HepG2 (cell line): Measurements from ENCODE around the gene FCER1G. TPM values are rescaled to one million over a fixed set of nuclear protein-coding genes. Genes with fewer than 3 reads are reported as not detected.
A peak's percentile ranks its signal among the peaks of the same experiment; 100 is the strongest.

Experiments
- AFF4 ChIP-seq: sonication (generic); formaldehyde crosslinking; IDR thresholded peaks from 2 replicates; pipeline ENCODE4 v1.4.0; 2020; ENCODE audit warnings: missing genetic modification reagents
- DDIT3 ChIP-seq: sonication (generic); formaldehyde crosslinking; IDR thresholded peaks from 2 replicates; pipeline ENCODE4 v1.4.0; 2020; ENCODE audit warnings: mild to moderate bottlenecking, missing genetic modification reagents
- DPF2 ChIP-seq: sonication (generic); formaldehyde crosslinking; IDR thresholded peaks from 2 replicates; pipeline ENCODE4 v1.4.0; 2020; ENCODE audit warnings: mild to moderate bottlenecking, low read depth, missing genetic modification reagents, borderline replicate concordance
- DZIP1 ChIP-seq: sonication (generic); formaldehyde crosslinking; IDR thresholded peaks from 2 replicates; pipeline ENCODE4 v1.5.0; 2020; ENCODE audit warnings: mild to moderate bottlenecking, missing genetic modification reagents
- HMGXB3 ChIP-seq: sonication (generic); formaldehyde crosslinking; IDR thresholded peaks from 2 replicates; pipeline ENCODE4 v1.4.0; 2020; ENCODE audit warnings: missing genetic modification reagents, borderline replicate concordance
- RBM22 ChIP-seq: fragments of 200-400 bp; formaldehyde crosslinking; optimal IDR thresholded peaks from 2 replicates; pipeline ENCODE3; 2017; ENCODE audit warnings: mild to moderate bottlenecking, low read length, moderate library complexity
- SMAD3 ChIP-seq: sonication (generic); formaldehyde crosslinking; IDR thresholded peaks from 2 replicates; pipeline ENCODE4 v1.4.0; 2020; ENCODE audit warnings: missing genetic modification reagents
- SP4 ChIP-seq: sonication (generic); formaldehyde crosslinking; IDR thresholded peaks from 2 replicates; pipeline ENCODE4 v1.8.1; 2023; ENCODE audit warnings: mild to moderate bottlenecking, missing genetic modification reagents
- SRY ChIP-seq: sonication (generic); formaldehyde crosslinking; IDR thresholded peaks from 2 replicates; pipeline ENCODE4 v1.8.0; 2022; ENCODE audit warnings: mild to moderate bottlenecking, missing genetic modification reagents
- ZBTB38 ChIP-seq: sonication (generic); formaldehyde crosslinking; IDR thresholded peaks from 2 replicates; pipeline ENCODE4 v1.5.1; 2020; ENCODE audit warnings: mild to moderate bottlenecking, missing genetic modification reagents
- ZMYM4 ChIP-seq: sonication (generic); formaldehyde crosslinking; IDR thresholded peaks from 2 replicates; pipeline ENCODE4 v1.8.1; 2023; ENCODE audit warnings: mild to moderate bottlenecking, missing genetic modification reagents
- ZNF589 ChIP-seq: sonication (generic); formaldehyde crosslinking; conservative IDR thresholded peaks from 2 replicates; pipeline ENCODE4 v1.8.0; 2022; ENCODE audit warnings: mild to moderate bottlenecking, moderate library complexity, missing genetic modification reagents
- ZNF747 ChIP-seq: sonication (generic); formaldehyde crosslinking; IDR thresholded peaks from 2 replicates; pipeline ENCODE4 v1.8.1; 2023; ENCODE audit warnings: missing genetic modification reagents, mild to moderate bottlenecking, borderline replicate concordance
- polyA plus RNA-seq, 8 experiments: library from polyadenylated mRNA; depleted of rRNA in 3 of 8; stranded (reverse) in 7 of 8; unstranded in 1 of 8; fragments of >200 nt; fragmentation: Illumina TruSeq in 4 of 8; extraction: Trizol in 4 of 8; gene quantifications; 2 replicates each; pipeline versions ENCODE4 v1.2.1 to v1.2.3, GENCODE V29; 2011 to 2016; ENCODE audit warnings: low read depth in 4 of 8, missing spikeins in 1 of 8, mixed read lengths in 1 of 8; ENCODE audit not compliant: insufficient read depth in 1 of 8
- total RNA-seq, 5 experiments: library from RNA; depleted of rRNA; stranded (reverse); fragments of >200 nt; fragmentation: Illumina TruSeq; extraction: Trizol; gene quantifications; 2 replicates each; pipeline ENCODE4 v1.2.3, GENCODE V29; 2016; ENCODE audit warnings: low read depth in 1 of 5

FCER1G gene
- total and polyA plus RNA-seq, 2 of the 13 experiments (the other 11 are each of a cell fraction or from before 2014, with no cell fraction given): 1.3 to 6.4 TPM

- TF ChIP-seq SRY (CRISPR knock-in tag) (peak; percentile 54; the same call in 1 of the 2 replicates), RBM22 (peak; percentile 92), DDIT3 (CRISPR knock-in tag) (no peak), HMGXB3 (peak; percentile 22; the same call in 1 of the 2 replicates), DZIP1 (no peak), AFF4 (CRISPR knock-in tag) (peak; percentile 77; the same call in 1 of the 2 replicates), ZMYM4 (peak; percentile 20), ZBTB38 (CRISPR knock-in tag) (0 out of 2 replicates have a peak, but pooled peaks have one; percentile 7), ZNF747 (CRISPR knock-in tag) (0 out of 2 replicates have a peak, but pooled peaks have one; percentile 27), DPF2 (CRISPR knock-in tag) (no peak), SP4 (CRISPR knock-in tag) (peak; percentile 54; the same call in 1 of the 2 replicates), SMAD3 (CRISPR knock-in tag) (peak; percentile 42; the same call in 1 of the 2 replicates), ZNF589 (CRISPR knock-in tag) (0 out of 2 replicates have a peak, but pooled peaks have one; percentile 5)
Observed at GRCh38 chr1:161222175-161223019, 7.3 kb downstream of the FCER1G start (continued).
